SU-DHL-6 (cell line): ENCODE measurements around the gene BEAN1.

Experiments
- H2AFZ ChIP-seq: fragments of 200-600 bp; sonication (generic); 2 replicates; pipeline ENCODE4 v1.6.1; 2014; ENCODE audit warnings: low read depth, mild to moderate bottlenecking, moderate library complexity, mixed read lengths, antibody characterized with exemption, low read length; ENCODE audit not compliant: severe bottlenecking
- H3F3A ChIP-seq: fragments of 200-600 bp; shearing (Covaris generic); 2 replicates; pipeline ENCODE4 v1.6.0; 2016; ENCODE audit warnings: antibody characterized with exemption, mild to moderate bottlenecking; ENCODE audit not compliant: insufficient read depth
- H3K27ac ChIP-seq: fragments of 200-600 bp; sonication (generic); 2 replicates; pipeline ENCODE4 v1.5.1; 2016; ENCODE audit warnings: low read depth, mild to moderate bottlenecking, low read length, moderate library complexity, mixed read lengths
- H3K27me3 ChIP-seq: fragments of 200-600 bp; sonication (generic), shearing (Covaris generic); 2 replicates; pipeline ENCODE4 v1.6.0; 2014; ENCODE audit warnings: mild to moderate bottlenecking, low read length
- H3K36me3 ChIP-seq: fragments of 200-600 bp; sonication (generic); 2 replicates; pipeline ENCODE4 v1.6.1; 2014; ENCODE audit warnings: mild to moderate bottlenecking, low read length, mixed read lengths
- H3K4me2 ChIP-seq: fragments of 300-600, 200-600 bp; shearing (Covaris generic), sonication (generic); 2 replicates; pipeline ENCODE4 v1.6.0; 2014; ENCODE audit warnings: low read length, low read depth, mild to moderate bottlenecking; ENCODE audit not compliant: poor library complexity, severe bottlenecking
- H3K4me3 ChIP-seq: fragments of 200-600 bp; sonication (generic); 2 replicates; pipeline ENCODE4 v1.5.1; 2014; ENCODE audit warnings: antibody characterized with exemption, low read length, mild to moderate bottlenecking, mixed read lengths; ENCODE audit not compliant: insufficient read depth, poor library complexity, severe bottlenecking
- H3K79me2 ChIP-seq: fragments of 200-600 bp; sonication (generic); 2 replicates; pipeline ENCODE4 v1.6.1; 2014; ENCODE audit warnings: mild to moderate bottlenecking, low read length, moderate library complexity; ENCODE audit not compliant: insufficient read depth
- H3K9ac ChIP-seq: fragments of 200-600 bp; sonication (generic); 2 replicates; pipeline ENCODE4 v1.7.0; 2014; ENCODE audit warnings: mild to moderate bottlenecking, low read length
- H3K9me2 ChIP-seq: fragments of 200-600 bp; sonication (generic); replicated peaks from 2 replicates; pipeline ENCODE4 v1.6.1; 2014; ENCODE audit warnings: low read length; ENCODE audit not compliant: insufficient read depth
- H3K9me3 ChIP-seq: fragments of 200-600 bp; sonication (generic); 2 replicates; pipeline ENCODE4 v1.6.1; 2014; ENCODE audit warnings: low read length, mixed read lengths; ENCODE audit not compliant: insufficient read depth
- H4K20me1 ChIP-seq: fragments of 200-600 bp; sonication (generic); 2 replicates; pipeline ENCODE4 v1.6.1; 2014; ENCODE audit warnings: low read depth, mild to moderate bottlenecking, antibody characterized with exemption, low read length, moderate library complexity, mixed read lengths
- CTCF ChIP-seq: fragments of 200-600 bp; sonication (generic); IDR thresholded peaks from one replicate; pipeline ENCODE4 v1.5.1; 2017; ENCODE audit warnings: antibody characterized with exemption, mild to moderate bottlenecking, low read length, moderate library complexity; ENCODE audit not compliant: insufficient read depth, poor library complexity, severe bottlenecking
- EZH2phosphoT487 ChIP-seq: fragments of 200-600 bp; sonication (generic), shearing (Covaris generic); conservative IDR thresholded peaks from 2 replicates; pipeline ENCODE4 v1.6.1; 2018; ENCODE audit warnings: mild to moderate bottlenecking, antibody characterized with exemption, low read length, moderate library complexity, mixed read lengths

BEAN1 gene

GRCh38 chr16:66508248-66508913, 81.3 kb downstream of the BEAN1 start:
- no peak overlapping the region for H2AFZ ChIP-seq
- H3F3A ChIP-seq, result no peaks in the 10 kb centered on the region
- H3K79me2 ChIP-seq, result no peaks in the 10 kb centered on the region
- no peaks in the 10 kb centered on the region for H4K20me1 ChIP-seq
- H3K27me3 ChIP-seq, result no peaks in the 10 kb centered on the region
- no peaks in the 10 kb centered on the region for H3K36me3 ChIP-seq
- no peak overlapping the region for H3K27ac ChIP-seq
- TF ChIP-seq EZH2phosphoT487, result no peak
- TF ChIP-seq CTCF, result no peak
- no peak overlapping the region for H3K4me2 ChIP-seq
- H3K4me3 ChIP-seq, result no peak overlapping the region
- no peak overlapping the region for H3K9ac ChIP-seq
- no peaks in the 10 kb centered on the region for H3K9me3 ChIP-seq
- H3K9me2 ChIP-seq, result no peaks in the 10 kb centered on the region

- H3F3A ChIP-seq, result no peaks in the 10 kb centered on the region
- H3K4me3 ChIP-seq, result no peak overlapping the region
- no peaks in the 10 kb centered on the region for H3K36me3 ChIP-seq
- TF ChIP-seq EZH2phosphoT487 (no peak), CTCF (no peak)
- no peak overlapping the region for H3K27ac ChIP-seq
- H3K27me3 ChIP-seq, result no peaks in the 10 kb centered on the region
- H3K9me2 ChIP-seq, result no peaks in the 10 kb centered on the region
- H4K20me1 ChIP-seq, result no peaks in the 10 kb centered on the region
- no peaks in the 10 kb centered on the region for H3K9me3 ChIP-seq
- no peaks in the 10 kb centered on the region for H3K79me2 ChIP-seq
- H3K4me2 ChIP-seq, result no peak overlapping the region
- H2AFZ ChIP-seq, result no peak overlapping the region
- H3K9ac ChIP-seq, result no peak overlapping the region
Observed at GRCh38 chr16:66508914-66509496, 81.9 kb downstream of the BEAN1 start.

- Histone ChIP-seq H3K27ac (no peak overlapping the region), H2AFZ (no peak overlapping the region), H3K79me2 (no peaks in the 10 kb centered on the region), H3F3A (no peaks in the 10 kb centered on the region), H3K9me3 (no peaks in the 10 kb centered on the region), H4K20me1 (no peaks in the 10 kb centered on the region), H3K9ac (no peak overlapping the region), H3K36me3 (no peaks in the 10 kb centered on the region), H3K27me3 (no peaks in the 10 kb centered on the region), H3K4me2 (no peak overlapping the region), H3K4me3 (no peak overlapping the region), H3K9me2 (no peaks in the 10 kb centered on the region)
- TF ChIP-seq EZH2phosphoT487, result no peak
- no peak for TF ChIP-seq CTCF
Observed at GRCh38 chr16:66509576-66509975, 82.5 kb downstream of the BEAN1 start.
